H1 (cell line): ENCODE measurements around the gene PRKD3. TPM values are rescaled to one million over a fixed set of nuclear protein-coding genes. Genes with fewer than 3 reads are reported as not detected.

Experiments
- CTCF ChIA-PET: fragments of 300-600 bp; sonication (Branson Sonifier 250); formaldehyde crosslinking; loops from one replicate; lab custom pipeline; 2021; ENCODE audit not compliant: partially characterized antibody; lab: Charles Lee
- POLR2A ChIA-PET: fragments of 300-600 bp; sonication (Branson Sonifier 250); formaldehyde crosslinking; loops from one replicate; lab custom pipeline; 2021; ENCODE audit warnings: inconsistent platforms; ENCODE audit not compliant: partially characterized antibody; lab: Charles Lee
- DNase-seq, 2 experiments: peaks; one replicate each; pipeline versions ENCODE4 v3.0.0 to v3.0.0-alpha.2; 2010 to 2022; ENCODE audit warnings: low spot score in 2 of 2, low read depth in 1 of 2, mixed read lengths in 1 of 2
- FAIRE-seq: peaks from 2 replicates; lab custom pipeline; 2011; peaks lifted over from hg19 to GRCh38; lab: Jason Lieb, UNC
- H2AFZ ChIP-seq: 2 replicates; pipeline ENCODE4 v1.8.1; 2012; ENCODE audit warnings: low read length, inconsistent platforms
- H2AK5ac ChIP-seq: 2 replicates; pipeline ENCODE4 v1.6.1; 2013; ENCODE audit warnings: low read depth, low read length
- H2BK120ac ChIP-seq: replicated peaks from 2 replicates; pipeline ENCODE3; 2013; ENCODE audit warnings: low read depth, low read length, inconsistent platforms
- H2BK12ac ChIP-seq: 2 replicates; pipeline ENCODE4 v1.6.1; 2013; ENCODE audit warnings: low read depth, low read length
- H2BK15ac ChIP-seq: 2 replicates; pipeline ENCODE4 v1.6.1; 2013; ENCODE audit warnings: low read length
- H2BK20ac ChIP-seq: 2 replicates; pipeline ENCODE4 v1.6.1; 2013; ENCODE audit warnings: low read length
- H2BK5ac ChIP-seq: 2 replicates; pipeline ENCODE4 v1.6.1; 2013; ENCODE audit warnings: low read depth, low read length
- H3K14ac ChIP-seq: 2 replicates; pipeline ENCODE4 v1.6.1; 2013; ENCODE audit warnings: inconsistent platforms; ENCODE audit not compliant: insufficient read length
- H3K18ac ChIP-seq: 2 replicates; pipeline ENCODE4 v1.6.1; 2013; ENCODE audit warnings: low read length; ENCODE audit errors: extremely low read depth
- H3K23ac ChIP-seq: 2 replicates; pipeline ENCODE4 v1.6.1; 2013; ENCODE audit warnings: inconsistent platforms; ENCODE audit not compliant: insufficient read length
- H3K23me2 ChIP-seq: 2 replicates; pipeline ENCODE4 v1.6.1; 2013; ENCODE audit warnings: low read depth, low read length
- H3K27ac ChIP-seq: 2 replicates; pipeline ENCODE4 v1.6.1; 2011; ENCODE audit warnings: low read depth, low read length, inconsistent platforms
- H3K27me3 ChIP-seq, 4 experiments: replicated peaks in 1 of 4; 1 replicate in 1 of 4; 2 replicates in 3 of 4; pipeline versions ENCODE4 v1.6.1 to v1.8.1; 2011 to 2013; ENCODE audit warnings: low read length in 3 of 4, mild to moderate bottlenecking in 3 of 4, inconsistent platforms in 2 of 4, mixed read lengths in 2 of 4, moderate library complexity in 1 of 4; ENCODE audit not compliant: control insufficient read depth in 3 of 4, insufficient read depth in 3 of 4; ENCODE audit errors: extremely low read depth in 1 of 4
- H3K36me3 ChIP-seq, 4 experiments: 2 replicates each; pipeline versions ENCODE4 v1.6.1 to v1.8.1; 2011 to 2013; ENCODE audit warnings: mild to moderate bottlenecking in 4 of 4, low read length in 3 of 4, moderate library complexity in 2 of 4, control low read depth in 1 of 4, inconsistent platforms in 1 of 4; ENCODE audit not compliant: insufficient read depth in 4 of 4, control insufficient read depth in 2 of 4
- H3K4ac ChIP-seq: replicated peaks from 2 replicates; pipeline ENCODE3; 2013; ENCODE audit warnings: low read length, low read depth, mixed read lengths, inconsistent platforms; ENCODE audit not compliant: insufficient read length
- H3K4me1 ChIP-seq, 4 experiments: replicated peaks in 1 of 4; 1 replicate in 1 of 4; 2 replicates in 3 of 4; pipeline versions ENCODE4 v1.6.1 to v1.8.1; 2011 to 2013; ENCODE audit warnings: low read length in 3 of 4, inconsistent platforms in 2 of 4, mixed read lengths in 1 of 4; ENCODE audit not compliant: insufficient read depth in 4 of 4, control insufficient read depth in 3 of 4
- H3K4me2 ChIP-seq, 2 experiments: 2 replicates each; pipeline versions ENCODE4 v1.6.1 to v1.8.1; 2011 to 2013; ENCODE audit warnings: low read depth in 2 of 2, low read length in 2 of 2, control low read depth in 1 of 2, inconsistent platforms in 1 of 2, mild to moderate bottlenecking in 1 of 2; ENCODE audit not compliant: insufficient read depth in 1 of 2
- H3K4me3 ChIP-seq, 4 experiments: fragments of 200-600, 300-600 bp in 1 of 4; sonication (generic), shearing (Covaris generic), sonication (Bioruptor Twin) in 1 of 4; 2 replicates each; pipeline versions ENCODE4 v1.5.1 to v1.8.1; 2011 to 2016; ENCODE audit warnings: low read length in 4 of 4, low read depth in 3 of 4, control low read depth in 2 of 4, inconsistent platforms in 2 of 4, mild to moderate bottlenecking in 2 of 4, mixed read lengths in 1 of 4, moderate library complexity in 1 of 4; ENCODE audit not compliant: insufficient read depth in 2 of 4; ENCODE audit errors: extremely low read depth in 1 of 4
- H3K56ac ChIP-seq: replicated peaks from 2 replicates; pipeline ENCODE3; 2013; ENCODE audit warnings: low read depth, mild to moderate bottlenecking, mixed read lengths, low read length, inconsistent platforms; ENCODE audit not compliant: insufficient read length
- H3K79me1 ChIP-seq: 2 replicates; pipeline ENCODE4 v1.6.1; 2013; ENCODE audit warnings: low read depth, low read length, control low read depth
- H3K79me2 ChIP-seq, 2 experiments: 2 replicates each; pipeline versions ENCODE4 v1.6.1 to v1.8.1; 2012 to 2013; ENCODE audit warnings: low read length in 2 of 2, mild to moderate bottlenecking in 2 of 2, inconsistent platforms in 1 of 2; ENCODE audit not compliant: insufficient read depth in 2 of 2, control insufficient read depth in 1 of 2
- H3K9ac ChIP-seq, 4 experiments: replicated peaks in 1 of 4; 1 replicate in 1 of 4; 2 replicates in 3 of 4; pipeline versions ENCODE4 v1.6.1 to v1.8.1; 2011 to 2013; ENCODE audit warnings: low read depth in 3 of 4, low read length in 3 of 4, control low read depth in 2 of 4, mild to moderate bottlenecking in 2 of 4, moderate library complexity in 2 of 4, inconsistent platforms in 1 of 4; ENCODE audit errors: extremely low read depth in 1 of 4
- H3K9me3 ChIP-seq, 2 experiments: 2 replicates each; pipeline versions ENCODE4 v1.6.1 to v1.8.1; 2012 to 2013; ENCODE audit warnings: mild to moderate bottlenecking in 2 of 2, moderate library complexity in 2 of 2, control low read depth in 1 of 2, inconsistent platforms in 1 of 2, low read depth in 1 of 2, low read length in 1 of 2, mixed read lengths in 1 of 2; ENCODE audit not compliant: insufficient read depth in 2 of 2
- H4K20me1 ChIP-seq, 2 experiments: replicated peaks in 1 of 2; 2 replicates each; pipeline versions ENCODE3 to v1.8.1; 2011 to 2013; ENCODE audit warnings: inconsistent platforms in 2 of 2, low read length in 2 of 2, mild to moderate bottlenecking in 1 of 2; ENCODE audit not compliant: insufficient read depth in 2 of 2, control insufficient read depth in 1 of 2
- H4K5ac ChIP-seq: 2 replicates; pipeline ENCODE4 v1.6.1; 2013; ENCODE audit warnings: low read length, low read depth, mixed read lengths, inconsistent platforms; ENCODE audit not compliant: insufficient read length
- H4K8ac ChIP-seq: 2 replicates; pipeline ENCODE4 v1.8.0; 2013; ENCODE audit warnings: mild to moderate bottlenecking, moderate library complexity, low read length, inconsistent platforms; ENCODE audit not compliant: insufficient read depth; ENCODE audit errors: extremely low read depth
- H4K91ac ChIP-seq: replicated peaks from 2 replicates; pipeline ENCODE3; 2013; ENCODE audit warnings: low read length, mixed read lengths, inconsistent platforms; ENCODE audit not compliant: insufficient read length
- BACH1 ChIP-seq: IDR thresholded peaks from 2 replicates; pipeline ENCODE4 v1.6.1; 2012; ENCODE audit warnings: low read length, improper control_type of control experiment
- CBX8 ChIP-seq: fragments of 300-800, 300-1000 bp; sonication (generic); IDR thresholded peaks from 2 replicates; pipeline ENCODE4 v1.7.1; 2016; ENCODE audit warnings: low read depth, low read length, borderline replicate concordance
- EP300 ChIP-seq, 2 experiments: IDR thresholded peaks; 1 replicate in 1 of 2; 2 replicates in 1 of 2; pipeline ENCODE4 v1.6.1; 2011 to 2012; ENCODE audit warnings: low read depth in 2 of 2, low read length in 2 of 2, mild to moderate bottlenecking in 2 of 2, borderline replicate concordance in 1 of 2, inconsistent platforms in 1 of 2, moderate library complexity in 1 of 2
- JUND ChIP-seq: IDR thresholded peaks from 2 replicates; pipeline ENCODE4 v1.6.1; 2011; ENCODE audit warnings: mild to moderate bottlenecking, improper control_type of control experiment, low read length
- MAX ChIP-seq: IDR thresholded peaks from 2 replicates; pipeline ENCODE4 v1.6.1; 2012; ENCODE audit warnings: inconsistent platforms
- RAD21 ChIP-seq, 2 experiments: IDR thresholded peaks in 1 of 2; conservative IDR thresholded peaks in 1 of 2; 2 replicates each; pipeline ENCODE4 v1.6.1; 2011; ENCODE audit warnings: low read depth in 2 of 2, low read length in 2 of 2, improper control_type of control experiment in 1 of 2, inconsistent platforms in 1 of 2, mild to moderate bottlenecking in 1 of 2, moderate library complexity in 1 of 2
- RBBP5 ChIP-seq: IDR thresholded peaks from 2 replicates; pipeline ENCODE4 v1.7.1; 2012; ENCODE audit warnings: low read depth, mild to moderate bottlenecking, inconsistent platforms, low read length, moderate library complexity, borderline replicate concordance
- TCF12 ChIP-seq: IDR thresholded peaks from 2 replicates; pipeline ENCODE4 v1.6.1; 2011; ENCODE audit warnings: low read depth, mild to moderate bottlenecking, low read length
- WGBS, 2 experiments: shearing (Covaris generic) in 1 of 2; methylation state at CpG; one replicate each; pipeline versions ENCODE4 v1.1.6 to v1.1.7; 2013 to 2015; ENCODE audit warnings: low lambda C conversion rate in 2 of 2, mixed read lengths in 2 of 2, inconsistent platforms in 1 of 2, low coverage in 1 of 2, missing lambda C conversion rate in 1 of 2; ENCODE audit not compliant: insufficient replicate concordance in 2 of 2, insufficient coverage in 1 of 2, insufficient read length in 1 of 2; ENCODE audit errors: extremely low coverage in 1 of 2, missing lambda C conversion rate in 1 of 2; 5-methylcytosine and 5-hydroxymethylcytosine counted together
- polyA plus RNA-seq, 7 experiments: library from polyadenylated mRNA; depleted of rRNA in 3 of 7; stranded (reverse) in 5 of 7; unstranded in 2 of 7; fragments of >200 nt in 5 of 7; fragments of 200-250 nt in 2 of 7; gene quantifications; 1 replicate in 5 of 7; 2 replicates in 1 of 7; 4 replicates in 1 of 7; pipeline versions ENCODE4 v1.2.1 to v1.2.3, GENCODE V29; 2011 to 2013; ENCODE audit warnings: missing spikeins in 2 of 7, mixed read lengths in 2 of 7
- total RNA-seq: library from RNA; stranded (reverse); fragmentation: NEBNext Ultra II Directional; extraction: Animal tissue kit (Norgen Biotek cat#: 25700); gene quantifications from 2 replicates; pipeline ENCODE4 v1.2.1, GENCODE V29; 2021

Gene PRKD3
- total and polyA plus RNA-seq, 2 of the 8 experiments (the other 6 are each of a cell fraction or from before 2014, with no cell fraction given): 12.0 to 63.3 TPM

DNA sequence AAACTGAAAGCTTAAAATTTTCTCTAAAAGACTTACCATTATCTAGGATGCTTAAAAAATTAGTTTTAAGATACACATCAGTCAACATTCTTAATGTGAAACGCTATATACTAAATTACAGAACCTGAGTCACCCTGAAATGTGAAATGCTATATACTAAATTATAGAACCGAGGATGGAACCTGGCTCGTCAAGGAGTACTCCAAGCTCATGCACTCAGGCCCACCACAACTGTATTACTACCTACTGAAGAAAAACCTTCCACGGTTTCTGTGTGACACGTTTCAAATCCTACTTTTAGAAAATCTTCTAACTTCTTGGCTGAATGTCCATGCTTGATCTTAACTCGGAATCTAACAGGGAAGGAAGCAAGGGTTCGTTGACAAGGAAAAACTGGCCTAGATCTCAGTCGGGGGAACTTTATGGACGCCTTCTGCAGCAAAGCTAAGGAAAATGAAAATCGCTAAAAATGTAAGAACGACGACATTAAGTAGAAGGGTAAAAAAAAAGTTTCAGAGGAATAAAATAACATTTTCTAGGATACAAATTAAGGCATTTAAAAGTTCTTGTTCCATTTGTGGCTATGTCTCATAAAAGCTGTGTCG lies 1.4 kb downstream of the PRKD3 start:
- DNase-seq: no peak
- Histone ChIP-seq H3K79me1 (no peaks in the 10 kb centered on the region), H4K8ac (no peak overlapping the region), H3K9me3 (no peaks in the 10 kb centered on the region), H3K79me2 (peaks cover 4 to 56% of the 10 kb centered on the region in 2 experiments; a peak in 3 of 4 replicates), H2BK12ac (no peak overlapping the region), H2BK15ac (no peak overlapping the region), H3K23me2 (peaks cover 12% of the 10 kb centered on the region), H2BK20ac (no peak overlapping the region), H3K27ac (no peak overlapping the region), H4K5ac (no peak overlapping the region), H2AK5ac (no peak overlapping the region), H3K4me3 (peak overlapping the region; percentile 86 to 96 (median 88)), H3K36me3 (no peaks in the 10 kb centered on the region; a peak in 2 of 8 replicates), H3K56ac (no peak overlapping the region), H3K4me1 (peaks cover 0 to 5% (median 2%) of the 10 kb centered on the region in 4 experiments; a peak in 4 of 7 replicates), H3K14ac (no peak overlapping the region), H4K91ac (no peak overlapping the region)
- POLR2A ChIA-PET: interaction anchor here (0.7 to 1.3 kb wide), 5 partner anchors 8 to 92 kb away, joined by 3 to 6 read pairs (median 3); partner anchors contain the start of genes CEBPZ and NDUFAF7
- CTCF ChIA-PET: interaction anchor here (2.6 kb wide), 1 partner anchor 9 kb away, joined by 11 read pairs; no protein-coding TSS in a partner anchor
- TF ChIP-seq MAX: no peak
- TF ChIP-seq RAD21 (IDR thresholded peaks at IDR 0.05 in 1 of 2, conservative IDR thresholded peaks at IDR 0.05 in 1 of 2; ENCODE audit: low read depth in 2 of 2, low read length in 2 of 2): no peak
- TF ChIP-seq TCF12: no peak
- TF ChIP-seq BACH1: no peak
- TF ChIP-seq JUND: no peak
- no peak for TF ChIP-seq CBX8
- no peak for TF ChIP-seq EP300 (IDR thresholded peaks at IDR 0.05; ENCODE audit: borderline replicate concordance in 1 of 2, low read depth in 2 of 2, low read length in 2 of 2)
- TF ChIP-seq RBBP5: no peak
- TF ChIP-seq, all 59 proteins: peak for 0
- Histone ChIP-seq H3K4ac (no peak overlapping the region), H2BK120ac (no peak overlapping the region), H2AFZ (no peak overlapping the region), H4K20me1 (peaks cover 0 to 4% of the 10 kb centered on the region in 2 experiments), H2BK5ac (no peak overlapping the region), H3K18ac (no peak overlapping the region), H3K9ac (peak overlapping the region in 3 of 4 experiments; percentile 81 to 88 (median 86); a peak in 6 of 7 replicates), H3K27me3 (peaks cover 0 to 15% (median 10%) of the 10 kb centered on the region in 4 experiments; a peak in 5 of 7 replicates), H3K23ac (no peak overlapping the region), H3K4me2 (peak overlapping the region; percentile 90 to 95)
- FAIRE-seq: no peak
- WGBS, 2 experiments: 36% methylated on average over 13 of the region's 13 CpGs; no CpG with 5 or more reads in 1 of the 2 experiments
